Naive B cell (primary cell): ENCODE data around the gene TMEM106A. TPM values are rescaled to one million over a fixed set of nuclear protein-coding genes. Genes with fewer than 3 reads are reported as not detected.

ENCODE experiments used
- polyA plus RNA-seq, 6 donors: library from polyadenylated mRNA; unstranded; fragments of 300-500 nt; fragmentation: Illumina TruSeq; gene quantifications; one replicate each; pipeline ENCODE4 v1.2.3, GENCODE V29; 2021; ENCODE audit warnings: low read depth in 6 of 6

Gene TMEM106A
- polyA plus RNA-seq, 6 donors from 2014 or later = 9.1 to 18.2 (median 12.0) TPM

Other genes with a start within 250 kb of the TMEM106A start
- 10 to 100 TPM; 34.4 to 58.3 (median 41.2) TPM for gene AARSD1, start 247.4 kb upstream of the TMEM106A start, polyA plus RNA-seq
- gene PTGES3L, start 231.8 kb upstream of the TMEM106A start, polyA plus RNA-seq = under 1 TPM in 3 of 6 donors, not detected in 3; 0.33 to 0.47 (median 0.45) TPM
- gene RUNDC1, start 231.3 kb upstream of the TMEM106A start, polyA plus RNA-seq = 10 to 100 TPM; 15.3 to 39.6 (median 26.2) TPM
- 1,000 to 10,000 TPM; 1,305 to 2,435 (median 1,972) TPM for gene RPL27, start 213.5 kb upstream of the TMEM106A start, polyA plus RNA-seq
- 10 to 100 TPM; 47.6 to 83.6 (median 59.1) TPM for gene IFI35, start 205.1 kb upstream of the TMEM106A start, polyA plus RNA-seq
- 10 to 100 TPM; 63.2 to 76.5 (median 74.6) TPM for gene VAT1, start 189.5 kb upstream of the TMEM106A start, polyA plus RNA-seq
- under 1 TPM in 5 of 6 donors, not detected in 1; 0.11 to 0.30 (median 0.22) TPM for gene RND2, start 186.6 kb upstream of the TMEM106A start, polyA plus RNA-seq
- 1 to 10 TPM in 5 of 6 donors, under 1 TPM in 1; 0.14 to 4.7 (median 3.5) TPM for gene BRCA1, start 86.5 kb upstream of the TMEM106A start, polyA plus RNA-seq
- 10 to 100 TPM; 42.9 to 55.5 (median 49.9) TPM for gene NBR1, start 40.7 kb upstream of the TMEM106A start, polyA plus RNA-seq
- gene CCDC200, start 16.7 kb downstream of the TMEM106A start, polyA plus RNA-seq = 1 to 10 TPM in 2 of 6 donors, under 1 TPM in 2, not detected in 2; 0.45 to 8.1 (median 0.96) TPM
- not detected for gene RNU2-1, start 22.1 kb downstream of the TMEM106A start, polyA plus RNA-seq
- gene ARL4D, start 187.1 kb downstream of the TMEM106A start, polyA plus RNA-seq = 1 to 10 TPM; 1.4 to 5.7 (median 3.8) TPM